GM18873 (cell line): ENCODE results near the gene WDFY3.

ENCODE experiments used
- ATAC-seq: cut with Tn5 transposase; IDR thresholded peaks from one replicate; pipeline ENCODE4 v1.9.1; 2021; ENCODE audit warnings: mild to moderate bottlenecking, moderate library complexity, moderate number of reproducible peaks; ENCODE audit not compliant: unreplicated experiment, low FRiP score

Gene WDFY3

GRCh38 chr4:84634961-84635360, 331.5 kb downstream of the WDFY3 start:
- ATAC-seq = no peak

- no peak for ATAC-seq
Observed at GRCh38 chr4:84632092-84632491, 334.4 kb downstream of the WDFY3 start.

- no peak for ATAC-seq
Observed at GRCh38 chr4:84631573-84631972, 334.9 kb downstream of the WDFY3 start.

GRCh38 chr4:84626673-84627072, 339.8 kb downstream of the WDFY3 start:
- no peak for ATAC-seq

- ATAC-seq = no peak
Observed at GRCh38 chr4:84623661-84624060, 342.8 kb downstream of the WDFY3 start.

- ATAC-seq = no peak
Observed at GRCh38 chr4:84622959-84623358, 343.5 kb downstream of the WDFY3 start.
